HG02870 (cell line): ENCODE results near the gene B9D1.

ENCODE experiments used
- ATAC-seq: cut with Tn5 transposase; IDR thresholded peaks from one replicate; pipeline ENCODE4 v1.9.1; 2021; ENCODE audit warnings: mild to moderate bottlenecking, moderate library complexity; ENCODE audit not compliant: unreplicated experiment

The B9D1 gene

DNA sequence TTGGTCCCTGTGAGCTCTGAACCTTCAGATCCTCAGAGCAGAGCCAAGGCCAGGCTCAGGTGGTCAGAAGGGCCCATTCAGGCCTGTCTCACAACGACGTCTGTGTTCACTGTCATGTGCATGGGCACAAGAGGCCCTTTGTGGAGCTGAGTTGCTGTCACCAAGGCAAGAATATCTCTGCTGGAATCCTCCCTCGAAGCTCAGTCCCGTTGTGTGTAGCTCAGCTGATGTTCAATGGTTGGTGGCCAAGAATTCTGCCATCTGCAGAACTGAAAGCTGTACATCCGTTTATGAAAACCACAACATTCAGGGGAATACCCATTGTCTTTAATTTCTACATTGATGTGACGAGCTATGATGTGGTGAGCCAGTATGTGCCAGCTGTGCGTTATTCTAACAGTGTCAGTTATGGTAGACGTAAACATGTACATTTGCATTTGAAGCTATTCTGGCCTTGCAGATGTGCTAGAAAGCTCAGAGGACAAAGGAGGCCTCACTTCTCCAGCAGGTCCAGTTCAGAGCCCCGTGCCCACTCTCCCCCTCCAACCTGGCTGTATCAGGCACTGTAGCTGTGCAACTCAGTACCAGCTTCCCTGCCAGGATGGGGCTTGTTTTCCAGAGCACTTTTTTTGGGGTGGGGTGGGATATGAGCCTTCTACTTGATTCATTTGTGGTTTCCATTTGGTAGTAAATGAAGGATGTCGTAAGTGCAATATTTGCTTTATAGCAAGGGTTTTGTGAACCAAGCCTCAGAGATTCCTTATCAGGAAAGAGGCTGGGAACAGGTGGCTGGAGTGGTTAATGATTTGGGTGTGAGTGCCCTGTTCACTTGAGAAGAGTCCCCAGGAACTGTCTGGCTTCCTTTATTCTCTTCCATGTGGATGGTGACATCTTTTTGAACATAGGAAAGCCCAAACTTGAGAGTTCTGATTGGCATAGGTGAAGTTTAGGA lies 56.1 kb downstream of the B9D1 start:
- peak; percentile 80 for ATAC-seq

DNA sequence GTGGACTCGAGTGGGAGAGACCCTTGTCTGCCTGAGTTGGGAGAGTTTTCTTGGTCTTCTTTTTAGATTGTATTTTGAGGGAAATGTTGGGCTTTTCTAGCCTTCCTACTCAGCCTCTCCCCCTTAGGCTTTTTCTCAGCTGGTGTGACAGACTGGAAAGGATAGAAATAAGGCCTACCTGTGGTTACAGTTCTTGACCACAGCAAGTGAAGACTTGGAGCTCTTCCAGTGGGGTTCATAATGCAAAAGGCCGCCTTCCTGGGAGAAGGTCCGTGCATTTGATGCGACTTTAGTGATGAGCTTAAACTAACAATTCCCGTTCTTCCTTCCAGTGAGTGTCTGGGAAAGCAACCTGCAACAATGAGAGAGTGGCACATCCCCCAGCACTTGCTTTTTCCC lies 56.8 kb downstream of the B9D1 start:
- ATAC-seq: no peak

DNA sequence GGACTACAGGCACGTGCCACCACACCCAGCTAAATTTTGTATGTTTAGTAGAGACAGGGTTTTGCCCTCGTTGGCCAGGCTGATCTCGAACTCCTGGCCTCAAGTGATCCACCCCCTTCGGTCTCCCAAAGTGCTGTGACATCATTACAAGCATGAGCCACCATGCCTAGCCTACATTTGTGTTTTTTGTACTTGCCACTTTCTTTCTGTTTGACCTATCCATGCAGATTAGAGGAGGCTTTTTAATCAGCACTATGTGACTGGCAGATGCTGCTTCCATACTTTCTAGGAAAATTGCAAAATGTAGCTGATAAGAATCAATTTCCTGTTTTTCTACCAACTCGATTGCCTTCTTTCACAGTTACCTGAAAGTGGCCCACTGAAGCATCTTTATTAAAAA lies 57.3 kb downstream of the B9D1 start:
- no peak for ATAC-seq

DNA sequence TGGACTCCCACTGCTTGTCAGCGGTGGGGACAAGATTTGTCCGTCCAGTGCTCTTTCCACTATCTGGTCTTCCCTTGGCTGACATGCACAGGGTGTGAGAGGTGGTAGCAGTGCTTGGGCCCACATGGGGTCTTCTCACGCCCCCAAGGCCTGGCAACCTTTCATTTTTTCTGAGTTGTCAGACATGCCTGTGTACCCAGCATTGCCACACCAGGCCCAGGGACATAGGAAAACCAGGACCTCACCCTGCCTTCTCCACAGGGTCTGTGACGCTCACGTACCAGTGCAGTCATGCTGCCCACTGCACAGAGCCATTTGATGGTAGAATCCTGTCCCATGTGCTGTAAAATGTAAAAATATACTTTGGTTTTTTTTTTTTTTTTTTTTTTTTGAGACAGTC lies 57.8 kb downstream of the B9D1 start:
- no peak for ATAC-seq

DNA sequence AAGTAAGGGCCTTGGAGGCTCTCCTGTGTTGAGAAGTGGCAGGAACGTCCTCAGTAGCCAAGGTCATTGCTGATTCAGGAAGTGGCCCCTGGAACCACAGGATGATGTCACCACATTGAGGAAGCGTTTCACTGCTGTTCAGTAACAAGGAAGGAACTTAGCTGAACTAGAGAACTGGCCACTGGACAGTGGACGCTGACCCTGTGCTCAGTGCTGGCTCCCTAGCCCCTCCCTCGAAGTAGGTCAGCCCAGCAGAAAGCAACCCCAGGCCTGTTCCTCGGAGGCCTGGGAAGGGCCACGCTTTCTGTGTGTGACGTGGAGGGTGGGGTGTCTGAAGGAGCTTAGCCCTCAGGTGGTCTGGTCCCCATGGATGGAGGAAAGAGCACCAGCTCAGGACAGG lies 58.3 kb downstream of the B9D1 start:
- no peak for ATAC-seq

DNA sequence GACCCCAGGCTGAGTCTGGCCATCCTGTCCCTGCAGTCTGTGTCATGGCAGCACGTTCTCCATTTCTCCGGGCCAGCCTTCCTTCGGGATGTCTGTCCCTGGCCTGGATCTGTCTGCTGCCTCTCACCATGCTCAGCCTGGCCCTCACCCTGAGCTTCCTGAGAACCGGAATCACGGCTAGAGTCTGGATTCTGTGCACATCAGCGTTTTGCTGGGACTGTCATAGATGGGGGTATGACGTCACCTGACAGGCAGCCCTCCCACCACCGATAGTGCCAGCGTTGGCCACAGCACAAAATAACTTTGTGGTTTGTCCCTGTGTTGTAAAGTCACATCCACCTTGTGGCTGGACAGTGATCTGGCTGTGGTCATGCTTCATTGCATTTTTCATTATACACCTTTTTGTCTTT lies 59.2 kb downstream of the B9D1 start:
- ATAC-seq: no peak

DNA sequence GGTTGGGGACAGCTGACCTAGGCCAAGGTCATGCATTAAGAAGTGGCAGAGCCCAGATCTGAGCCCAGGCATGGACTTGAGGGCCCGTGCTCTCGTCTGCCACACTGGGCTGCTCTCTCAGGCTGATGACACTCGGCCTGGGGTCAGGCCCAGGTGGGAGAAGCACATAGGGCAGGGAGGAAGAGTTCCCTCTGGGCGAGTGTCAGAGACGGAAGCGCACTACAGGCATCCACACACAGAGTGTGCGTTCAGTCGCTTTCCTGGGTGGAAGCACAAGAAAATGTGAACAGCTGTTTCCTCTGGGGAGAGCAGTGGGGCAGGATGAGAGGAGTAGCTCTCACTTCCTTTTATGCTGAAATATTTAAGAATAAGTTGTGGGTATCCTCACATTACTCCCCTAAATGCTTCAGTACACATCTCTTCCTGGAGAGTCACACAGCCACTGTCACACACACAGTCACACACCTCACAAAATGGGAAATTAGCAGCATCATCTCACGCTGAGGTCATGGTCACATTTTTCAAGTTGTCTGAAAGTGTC lies 59.7 kb downstream of the B9D1 start:
- ATAC-seq: no peak

DNA sequence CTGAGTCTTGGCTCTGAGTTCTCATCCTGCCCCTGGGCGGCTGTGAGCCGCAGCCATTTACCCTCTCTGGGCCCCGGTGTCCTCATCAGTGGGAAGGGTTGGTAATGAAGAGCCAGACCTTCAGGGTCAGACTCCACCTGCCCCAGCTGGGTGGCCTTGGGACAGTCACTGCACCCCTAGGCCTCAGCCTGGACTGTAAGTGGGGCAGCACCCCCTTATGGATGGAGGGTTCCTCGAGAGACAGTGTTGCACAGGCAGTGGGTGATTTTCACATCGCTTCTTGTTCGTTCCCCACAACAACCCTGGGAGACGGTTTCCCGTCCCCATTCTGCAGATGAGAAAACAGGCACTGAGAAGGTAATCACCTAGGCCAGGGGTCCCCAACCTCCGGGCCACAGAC lies 60.5 kb downstream of the B9D1 start:
- no peak for ATAC-seq

DNA sequence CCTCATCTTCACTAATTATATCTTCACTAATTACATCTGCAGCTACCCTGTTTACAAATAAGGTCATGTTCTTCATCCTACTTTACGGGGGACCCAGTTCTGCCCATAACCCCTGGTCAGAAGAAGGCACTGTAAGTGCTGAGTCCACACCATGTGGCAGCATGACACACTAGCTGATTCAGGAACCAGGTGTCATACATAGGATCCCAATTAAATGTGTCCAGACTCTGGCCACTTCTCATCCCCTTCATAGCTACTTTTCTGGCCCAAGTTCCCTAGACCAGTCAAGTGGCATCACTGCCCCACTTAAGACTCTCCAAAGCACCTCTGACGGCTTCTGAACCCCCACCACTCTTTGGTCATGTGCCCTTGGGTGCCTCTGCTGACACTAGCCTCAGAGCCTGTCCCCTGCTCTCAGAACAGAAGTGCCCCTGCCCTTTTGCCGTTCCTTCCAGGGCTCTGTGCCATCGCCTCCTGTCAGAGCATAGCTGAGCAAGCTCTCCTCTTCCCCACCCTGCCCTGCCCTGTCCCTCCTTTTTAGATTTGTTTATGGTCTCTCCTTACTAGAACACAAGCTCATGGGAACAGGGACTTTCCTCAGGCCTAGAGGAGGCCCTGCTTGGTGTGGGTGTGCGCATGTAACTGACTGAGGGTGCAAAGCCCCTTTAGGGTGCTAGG lies 61.1 kb downstream of the B9D1 start:
- ATAC-seq: no peak

DNA sequence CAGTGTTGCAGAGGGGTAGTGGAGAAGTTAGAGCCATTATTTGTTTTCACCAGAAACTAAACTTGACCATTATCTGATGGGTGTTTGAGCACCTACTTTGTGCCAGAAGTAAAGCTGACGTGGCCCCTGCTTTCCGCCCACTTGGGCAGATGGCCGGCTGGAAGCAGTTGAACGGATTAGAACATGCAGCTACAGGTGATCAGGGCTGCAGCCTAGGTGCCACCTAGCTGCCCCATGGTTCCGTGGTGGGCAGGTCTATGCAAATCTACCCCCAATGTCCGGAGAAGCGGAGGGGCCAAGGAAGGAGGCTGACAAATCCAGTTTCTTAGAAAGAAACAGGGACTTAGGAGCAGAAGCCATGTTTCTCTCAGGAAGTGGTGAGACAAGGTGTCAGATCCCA lies 62.7 kb downstream of the B9D1 start:
- ATAC-seq: no peak

DNA sequence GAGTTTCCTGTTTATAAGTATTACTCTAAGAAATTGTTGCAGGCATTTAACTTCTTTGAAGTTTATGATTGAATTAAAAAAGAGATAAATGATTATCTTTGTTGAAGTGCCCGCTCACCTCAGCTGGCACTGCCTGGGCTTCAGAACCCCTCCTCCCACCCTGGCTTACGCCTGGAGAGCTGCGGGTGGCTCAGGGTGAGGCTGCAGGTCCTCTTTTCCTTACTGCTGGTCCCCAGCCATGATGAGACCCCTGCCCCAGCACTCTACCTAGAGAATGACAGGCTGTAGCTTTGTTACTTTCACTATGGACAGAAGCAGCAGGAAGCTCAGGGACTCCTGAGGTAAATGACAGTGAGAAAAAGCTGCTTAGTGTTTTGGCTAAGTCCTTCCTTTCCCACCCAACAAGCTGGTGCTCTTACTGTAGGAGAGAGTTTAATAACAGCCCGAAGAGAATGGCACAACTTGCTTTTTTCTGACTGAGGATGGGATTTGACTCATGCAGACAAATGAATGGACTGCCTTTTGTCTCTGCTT lies 63.2 kb downstream of the B9D1 start:
- ATAC-seq: no peak

DNA sequence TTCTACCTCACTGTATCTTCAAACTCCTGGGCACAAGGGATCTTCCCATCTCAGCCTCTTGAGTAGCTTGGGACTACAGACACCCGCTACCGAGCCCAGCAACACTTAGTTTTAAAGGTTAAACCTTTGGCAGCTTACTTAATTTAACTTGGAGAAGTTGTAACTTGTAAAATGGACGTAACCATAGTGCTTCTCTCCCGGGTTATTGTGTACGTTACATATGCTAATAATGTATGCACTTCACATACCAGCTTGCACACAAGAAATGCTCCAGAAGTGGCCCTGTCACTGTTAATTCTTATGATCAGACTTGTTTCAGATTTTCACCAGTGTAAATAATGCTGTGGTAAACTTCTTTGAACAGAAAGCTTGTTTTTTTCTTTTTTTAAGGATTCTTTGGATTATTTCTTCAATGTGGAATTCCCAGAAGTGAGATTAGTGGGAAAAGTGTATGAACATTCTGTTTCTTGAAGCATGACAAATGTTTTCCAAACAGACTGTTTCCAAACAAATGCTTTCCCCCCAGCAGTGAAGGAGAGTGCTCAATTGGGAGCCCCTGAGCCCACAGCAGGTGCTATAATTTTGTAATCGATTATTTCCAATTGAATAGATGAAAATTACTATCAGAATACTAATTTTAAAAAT lies 63.8 kb downstream of the B9D1 start:
- no peak for ATAC-seq

DNA sequence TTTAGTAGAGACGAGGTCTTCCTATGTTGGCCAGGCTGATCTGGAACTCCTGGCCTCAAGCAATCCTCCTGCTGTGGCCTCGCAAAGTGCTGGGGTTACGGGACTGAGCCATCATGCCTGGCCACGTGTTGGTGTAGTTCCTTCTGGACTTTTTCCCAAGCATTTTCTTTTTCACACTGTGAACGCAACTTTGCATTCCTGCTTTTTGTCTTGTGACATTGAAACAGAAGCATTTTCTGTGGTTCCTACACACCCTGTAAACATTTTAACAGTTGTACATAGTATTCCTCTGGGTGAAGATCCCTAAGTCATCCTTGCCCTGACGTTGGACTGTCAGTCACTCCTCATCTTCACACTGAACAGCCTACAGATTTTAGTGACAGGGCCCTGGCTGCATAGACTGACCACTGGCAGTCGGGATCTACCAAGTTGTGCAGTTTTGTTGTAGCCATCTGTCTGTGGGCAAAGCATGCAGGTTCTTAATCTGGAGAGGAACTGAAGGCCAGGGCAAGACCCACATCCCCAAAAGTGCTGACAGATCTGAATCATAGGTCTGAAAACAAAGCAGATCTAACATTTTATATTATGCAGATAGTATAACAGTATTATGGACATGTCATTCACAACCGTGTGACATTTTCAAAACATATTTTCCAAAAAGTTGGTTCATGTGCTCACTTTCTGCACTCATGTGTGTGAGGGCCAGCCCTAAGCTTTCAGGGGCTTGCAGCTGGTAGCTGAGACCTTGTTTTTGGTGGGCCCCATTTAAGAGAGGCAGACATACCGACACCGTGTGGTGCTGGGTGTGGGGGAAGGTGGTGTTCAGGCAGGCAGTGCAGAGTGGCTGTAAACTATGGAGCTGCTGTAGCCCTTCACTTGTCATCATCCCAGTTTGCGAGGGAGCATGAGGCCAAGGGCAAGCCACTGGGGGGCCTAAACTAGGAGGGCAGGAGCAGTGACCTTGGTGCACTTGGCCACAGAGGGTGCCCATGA lies 65.4 kb downstream of the B9D1 start:
- no peak for ATAC-seq

DNA sequence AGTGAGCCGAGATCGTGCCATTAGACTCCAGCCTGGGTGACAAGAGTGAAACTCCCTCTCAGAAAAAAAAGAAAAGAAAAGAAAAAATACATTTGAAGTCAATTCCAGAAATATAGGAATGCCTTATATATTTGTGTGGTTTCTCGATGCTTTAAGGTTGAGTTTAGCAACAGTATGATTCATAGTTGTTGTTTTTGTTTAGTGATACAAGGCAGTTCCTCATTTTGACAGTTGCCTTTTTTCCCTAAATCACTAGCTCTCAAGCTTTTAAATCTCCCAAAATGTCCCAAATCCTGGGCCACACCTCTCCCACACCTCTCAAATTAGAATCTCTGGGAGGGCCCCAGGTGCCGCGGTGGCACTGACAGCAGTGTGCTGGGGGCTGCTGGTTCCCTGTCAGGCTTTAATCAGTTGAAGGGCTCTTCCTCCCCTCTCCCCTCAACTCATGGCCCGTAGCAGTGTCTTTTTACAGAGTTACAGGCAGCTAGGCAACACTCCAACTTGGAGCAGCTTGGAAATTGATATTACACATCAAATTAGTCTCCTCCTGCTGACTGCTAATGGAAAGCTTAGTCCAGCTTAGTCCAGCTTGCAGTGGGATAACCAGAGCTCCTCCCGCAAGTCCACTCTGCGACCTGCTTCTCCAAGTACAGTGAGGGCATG lies 66.9 kb downstream of the B9D1 start:
- ATAC-seq: no peak

DNA sequence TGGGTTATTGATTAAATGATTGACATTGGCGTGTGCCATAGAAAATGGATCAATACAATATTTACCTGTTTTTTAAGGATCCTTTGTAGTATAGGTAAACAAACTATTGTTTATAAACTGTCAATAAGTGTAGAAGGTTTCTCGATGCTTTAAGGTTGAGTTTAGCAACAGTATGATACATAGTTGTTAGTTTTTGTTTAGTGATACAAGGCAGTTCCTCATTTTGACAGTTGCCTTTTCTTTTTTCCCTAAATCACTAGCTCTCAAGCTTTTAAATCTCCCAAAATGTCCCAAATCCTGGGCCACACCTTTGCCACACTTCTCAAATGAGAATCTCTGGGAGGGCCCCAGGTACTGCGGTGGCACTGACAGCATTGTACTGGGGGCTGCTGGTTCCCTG lies 68.1 kb downstream of the B9D1 start:
- ATAC-seq: no peak
